ENCODE measurements around the gene MME.
"Not testable (repeated sequence)": the region's sequence is repeated elsewhere in the genome, so short reads cannot be mapped to it uniquely, and the experiment has no call there.

MME gene

GRCh38 chr3:155194973-155195957, 115.1 kb downstream of the MME start:
- DNase-seq = no peak

GRCh38 chr3:155196131-155197021, 116.3 kb downstream of the MME start:
- no peak for DNase-seq

- DNase-seq = no peak
Observed at GRCh38 chr3:155197786-155198185, 117.7 kb downstream of the MME start.

GRCh38 chr3:155202626-155203025, 122.5 kb downstream of the MME start:
- no peak for DNase-seq

GRCh38 chr3:155204851-155205250, 124.7 kb downstream of the MME start:
- DNase-seq = no peak

GRCh38 chr3:155208183-155208800, 128.2 kb downstream of the MME start:
- DNase-seq = no peak

- no peak for DNase-seq
Observed at GRCh38 chr3:155210736-155211135, 130.6 kb downstream of the MME start.

- DNase-seq = no peak
Observed at GRCh38 chr3:155211266-155211665, 131.1 kb downstream of the MME start.

GRCh38 chr3:155211940-155212339, 131.8 kb downstream of the MME start:
- DNase-seq = no peak

- DNase-seq = not testable (repeated sequence)
Observed at GRCh38 chr3:155216007-155216406, 135.9 kb downstream of the MME start.

GRCh38 chr3:155217591-155217990, 137.5 kb downstream of the MME start:
- no peak for DNase-seq

- no peak for DNase-seq
Observed at GRCh38 chr3:155218462-155218861, 138.3 kb downstream of the MME start.

- no peak for DNase-seq
Observed at GRCh38 chr3:155219106-155219505, 139.0 kb downstream of the MME start.

- DNase-seq = no peak
Observed at GRCh38 chr3:155225417-155225816, 145.3 kb downstream of the MME start.

GRCh38 chr3:155227141-155227540, 147.0 kb downstream of the MME start:
- DNase-seq = no peak

- DNase-seq = no peak
Observed at GRCh38 chr3:155228676-155229075, 148.6 kb downstream of the MME start.

GRCh38 chr3:155229086-155229485, 149.0 kb downstream of the MME start:
- DNase-seq = no peak

- DNase-seq = peak in 1 of 2 donors; percentile 32
Observed at GRCh38 chr3:155230382-155230781, 150.3 kb downstream of the MME start.

GRCh38 chr3:155231792-155232191, 151.7 kb downstream of the MME start:
- DNase-seq = no peak

GRCh38 chr3:155232605-155233004, 152.5 kb downstream of the MME start:
- DNase-seq = no peak

- DNase-seq = no peak
Observed at GRCh38 chr3:155233213-155233612, 153.1 kb downstream of the MME start.

All from inflammatory macrophage (primary cell).